Measurements from ENCODE around the gene TRAF5. TPM values are rescaled to one million over a fixed set of nuclear protein-coding genes. Genes with fewer than 3 reads are reported as not detected.
A peak's percentile ranks its signal among the peaks of the same experiment; 100 is the strongest.
"Not testable (repeated sequence)": the region's sequence is repeated elsewhere in the genome, so short reads cannot be mapped to it uniquely, and the experiment has no call there.

The TRAF5 gene
- total RNA-seq, 1 experiment from 2014 or later = 14.4 TPM

GRCh38 chr1:211416628-211417323 is 90.1 kb downstream of the TRAF5 start:
- not testable (repeated sequence) for H3K27me3 ChIP-seq (replicated peaks); H3K27ac ChIP-seq

GRCh38 chr1:211420389-211420788 is 93.8 kb downstream of the TRAF5 start:
- peaks cover 12% of the 10 kb centered on the region for H3K4me1 ChIP-seq (replicated peaks)
- H3K27ac ChIP-seq = no peak overlapping the region
- H3K27me3 ChIP-seq (replicated peaks) = no peaks in the 10 kb centered on the region
- no peaks in the 10 kb centered on the region for H3K36me3 ChIP-seq
- no peak overlapping the region for H3K4me3 ChIP-seq
- H3K9me3 ChIP-seq (replicated peaks) = no peaks in the 10 kb centered on the region
- DNase-seq (ENCODE audit: low read depth in 1 of 2, low spot score in 2 of 2) = peak; percentile 55 to 58

More at GRCh38 chr1:211416628-211417323, 90.1 kb downstream of the TRAF5 start:
- not testable (repeated sequence) for H3K4me3 ChIP-seq; H3K9me3 ChIP-seq (replicated peaks); DNase-seq (ENCODE audit: low read depth in 1 of 2, low spot score in 2 of 2); H3K36me3 ChIP-seq
- H3K4me1 ChIP-seq (replicated peaks) = peaks cover 12% of the 10 kb centered on the region

DNA sequence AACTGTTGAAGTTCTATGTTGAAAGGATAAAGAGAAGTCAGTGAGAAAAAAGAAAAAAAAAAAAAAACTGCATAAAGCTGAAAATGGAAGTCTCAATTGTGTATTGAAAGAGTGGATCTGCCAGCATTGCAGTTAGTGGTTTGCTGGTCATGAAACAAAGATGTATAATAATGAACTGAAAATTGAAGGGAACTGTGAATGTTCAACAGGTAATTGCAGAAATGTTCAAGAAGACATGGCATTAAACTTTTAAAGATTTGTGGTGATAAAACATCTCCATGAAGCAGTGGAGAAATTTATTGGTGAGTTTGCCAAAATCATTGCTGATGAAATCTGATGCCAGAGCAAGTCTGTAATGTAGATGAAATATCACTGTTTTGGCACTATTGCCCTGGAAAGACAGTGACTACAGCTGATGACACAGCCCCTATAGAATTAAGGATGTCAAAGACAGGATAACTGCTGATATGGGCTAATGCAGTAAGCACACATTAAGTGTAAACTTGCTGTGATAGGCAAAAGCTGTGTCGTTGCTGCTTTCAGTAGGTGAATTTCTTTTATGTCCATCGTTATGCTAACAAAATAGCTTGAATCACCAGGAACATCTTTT is 94.3 kb downstream of the TRAF5 start:
- Histone ChIP-seq H3K36me3 (no peaks in the 10 kb centered on the region), H3K9me3 (replicated peaks) (no peaks in the 10 kb centered on the region), H3K4me3 (no peak overlapping the region), H3K27me3 (replicated peaks) (no peaks in the 10 kb centered on the region), H3K4me1 (replicated peaks) (peaks cover 12% of the 10 kb centered on the region), H3K27ac (no peak overlapping the region)
- no peak for DNase-seq (ENCODE audit: low read depth in 1 of 2, low spot score in 2 of 2)

- Histone ChIP-seq H3K27me3 (replicated peaks) (no peaks in the 10 kb centered on the region), H3K4me1 (replicated peaks) (peaks cover 12% of the 10 kb centered on the region), H3K4me3 (no peak overlapping the region), H3K36me3 (no peaks in the 10 kb centered on the region), H3K27ac (no peak overlapping the region), H3K9me3 (replicated peaks) (no peaks in the 10 kb centered on the region)
- DNase-seq (ENCODE audit: low read depth in 1 of 2, low spot score in 2 of 2) = no peak
Observed at GRCh38 chr1:211424018-211424417, 97.4 kb downstream of the TRAF5 start.

Other genes with a start within 250 kb of the TRAF5 start
- 0.58 and 2.7 TPM in 2 replicates for gene KCNH1, start 192.7 kb upstream of the TRAF5 start, total RNA-seq (2014; rRNA removed; shearing (Covaris generic))
- 13.3 and 17.5 TPM in 2 replicates for gene RCOR3, start 67.5 kb upstream of the TRAF5 start, total RNA-seq (2014; rRNA removed; shearing (Covaris generic))
- gene RD3, start 165.3 kb downstream of the TRAF5 start, total RNA-seq (2014; rRNA removed; shearing (Covaris generic)) = not detected in 2 replicates